ENCODE results near the gene GATA2. TPM values are rescaled to one million over a fixed set of nuclear protein-coding genes. Genes with fewer than 3 reads are reported as not detected.

GATA2 gene
- total RNA-seq, 4 donors from 2014 or later: 5.4 to 16.0 (median 8.1) TPM

DNA sequence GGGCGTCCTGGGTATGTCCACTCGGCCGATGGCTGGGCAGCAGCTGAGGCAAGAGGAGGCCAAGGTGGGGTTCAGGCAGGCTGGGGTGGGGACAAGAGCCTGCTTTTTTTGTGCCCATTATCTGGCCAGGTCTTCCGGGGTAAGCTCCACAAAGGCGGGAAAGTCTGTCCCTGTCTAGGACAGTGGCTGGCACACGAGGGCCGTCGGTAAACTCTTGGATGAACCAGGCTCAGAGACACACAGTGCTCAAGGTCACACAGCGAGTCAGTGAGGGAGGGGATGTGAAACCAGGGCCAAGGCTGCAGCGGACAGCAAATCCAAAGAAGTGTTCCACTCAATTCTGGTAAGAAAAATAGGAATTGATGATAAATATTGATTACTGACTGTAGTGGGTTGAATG is 29.2 kb downstream of the GATA2 start:
- WGBS, 2 donors (ENCODE audit: low coverage in 1 of 2): 74 to 86% methylated on average over 5 to 6 of the region's 10 CpGs
- TF ChIP-seq POLR2A (IDR thresholded peaks at IDR 0.05) (no peak), POLR2AphosphoS5 (IDR thresholded peaks at IDR 0.05) (no peak), EP300 (IDR thresholded peaks at IDR 0.05) (no peak)
- TF ChIP-seq, protein P1, sequence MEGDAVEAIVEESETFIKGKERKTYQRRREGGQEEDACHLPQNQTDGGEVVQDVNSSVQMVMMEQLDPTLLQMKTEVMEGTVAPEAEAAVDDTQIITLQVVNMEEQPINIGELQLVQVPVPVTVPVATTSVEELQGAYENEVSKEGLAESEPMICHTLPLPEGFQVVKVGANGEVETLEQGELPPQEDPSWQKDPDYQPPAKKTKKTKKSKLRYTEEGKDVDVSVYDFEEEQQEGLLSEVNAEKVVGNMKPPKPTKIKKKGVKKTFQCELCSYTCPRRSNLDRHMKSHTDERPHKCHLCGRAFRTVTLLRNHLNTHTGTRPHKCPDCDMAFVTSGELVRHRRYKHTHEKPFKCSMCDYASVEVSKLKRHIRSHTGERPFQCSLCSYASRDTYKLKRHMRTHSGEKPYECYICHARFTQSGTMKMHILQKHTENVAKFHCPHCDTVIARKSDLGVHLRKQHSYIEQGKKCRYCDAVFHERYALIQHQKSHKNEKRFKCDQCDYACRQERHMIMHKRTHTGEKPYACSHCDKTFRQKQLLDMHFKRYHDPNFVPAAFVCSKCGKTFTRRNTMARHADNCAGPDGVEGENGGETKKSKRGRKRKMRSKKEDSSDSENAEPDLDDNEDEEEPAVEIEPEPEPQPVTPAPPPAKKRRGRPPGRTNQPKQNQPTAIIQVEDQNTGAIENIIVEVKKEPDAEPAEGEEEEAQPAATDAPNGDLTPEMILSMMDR (IDR thresholded peaks at IDR 0.05): no peak

DNA sequence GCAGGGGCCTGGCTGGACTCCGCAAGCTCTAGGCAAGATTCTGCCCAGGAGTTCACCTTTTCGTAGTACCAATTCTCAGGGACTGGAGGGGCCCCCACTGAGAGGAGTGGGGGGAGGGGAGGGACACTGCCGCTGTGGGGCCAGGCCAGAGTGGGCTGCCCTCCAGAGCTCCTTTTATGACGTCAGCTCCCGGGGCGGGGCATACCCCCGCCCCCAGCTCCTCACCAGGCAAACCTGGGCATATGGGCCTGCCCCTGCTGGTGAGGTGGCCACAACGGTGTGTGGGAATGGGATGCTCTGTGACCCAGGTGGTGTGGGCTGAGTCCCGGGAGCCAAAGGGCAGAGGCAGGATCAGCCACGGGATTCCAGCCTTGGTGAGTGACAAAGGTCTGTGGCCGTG is 29.6 kb downstream of the GATA2 start:
- peaks cover 36% of the 10 kb centered on the region for H3K27me3 ChIP-seq
- H3K9me3 ChIP-seq: no peaks in the 10 kb centered on the region
- no peaks in the 10 kb centered on the region for H3K4me1 ChIP-seq
- WGBS, 2 donors (ENCODE audit: low coverage in 1 of 2): 58% methylated on average over 2 of the region's 11 CpGs; no CpG with 5 or more reads in 1 of the 2 donors
- H3K36me3 ChIP-seq: no peaks in the 10 kb centered on the region
- no peak for TF ChIP-seq POLR2AphosphoS5 (IDR thresholded peaks at IDR 0.05)
- no peak for TF ChIP-seq EP300 (IDR thresholded peaks at IDR 0.05)
- no peak for TF ChIP-seq POLR2A (IDR thresholded peaks at IDR 0.05)
- no peak overlapping the region for H3K27ac ChIP-seq
- H3K4me3 ChIP-seq: no peak overlapping the region
- ATAC-seq: no peak

More for the DNA sequence above, 29.2 kb downstream of the GATA2 start:
- no peaks in the 10 kb centered on the region for H3K4me1 ChIP-seq
- H3K27me3 ChIP-seq: peaks cover 40% of the 10 kb centered on the region
- no peak overlapping the region for H3K27ac ChIP-seq
- H3K9me3 ChIP-seq: no peaks in the 10 kb centered on the region
- H3K36me3 ChIP-seq: no peaks in the 10 kb centered on the region
- no peak overlapping the region for H3K4me3 ChIP-seq
- ATAC-seq: no peak

DNA sequence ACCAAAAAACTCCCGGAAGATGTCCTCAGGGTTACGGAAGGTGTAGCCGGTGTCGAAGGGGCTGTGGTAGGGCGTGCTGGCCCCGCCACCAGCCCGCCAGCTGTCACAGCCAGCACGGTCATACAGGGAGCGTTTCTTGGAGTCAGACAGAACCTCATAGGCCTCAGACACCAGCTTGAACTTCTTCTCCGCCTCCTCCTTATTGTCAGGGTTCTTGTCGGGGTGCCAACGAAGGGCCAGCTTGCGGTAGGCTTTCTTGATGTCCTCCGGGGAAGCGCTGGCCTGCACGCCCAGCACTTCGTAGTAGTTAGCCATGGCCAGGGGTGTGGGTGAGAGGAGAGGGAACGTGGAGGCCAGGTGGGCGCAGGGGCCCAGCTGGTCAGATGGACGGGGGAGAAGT is 30.1 kb downstream of the GATA2 start:
- no peaks in the 10 kb centered on the region for H3K4me1 ChIP-seq

DNA sequence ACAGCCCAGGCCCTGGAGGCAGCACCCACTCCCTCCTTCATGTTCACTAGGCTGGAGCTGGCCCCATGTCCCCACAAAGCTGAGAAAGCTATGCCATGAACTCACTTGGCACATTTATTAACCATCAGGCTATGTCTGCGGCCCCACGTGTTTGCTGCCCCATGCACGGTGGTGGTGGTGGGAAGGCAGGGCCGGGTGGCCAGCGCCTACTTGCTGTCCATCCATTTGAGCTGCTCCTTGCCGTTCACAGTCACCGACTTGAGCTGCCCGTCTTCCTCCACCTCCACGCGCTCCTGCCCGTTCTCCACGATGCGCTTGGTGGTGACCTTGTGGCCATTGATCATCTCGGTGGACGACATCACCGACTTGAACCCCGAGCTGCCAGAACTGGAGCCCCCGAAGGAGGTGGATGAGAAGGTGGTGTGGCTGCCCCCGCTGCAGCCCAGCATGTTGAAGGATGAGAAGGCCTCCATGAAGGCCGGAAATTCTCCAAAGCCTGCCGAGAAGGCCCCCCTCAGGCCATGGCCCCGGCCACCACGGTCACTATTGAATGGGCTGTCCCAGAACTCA is 30.6 kb downstream of the GATA2 start:
- TF ChIP-seq POLR2A (IDR thresholded peaks at IDR 0.05) (no peak), EP300 (IDR thresholded peaks at IDR 0.05) (no peak), POLR2AphosphoS5 (IDR thresholded peaks at IDR 0.05) (no peak)
- TF ChIP-seq, protein P1 (IDR thresholded peaks at IDR 0.05): no peak
- Histone ChIP-seq H3K27ac (no peak overlapping the region), H3K36me3 (no peaks in the 10 kb centered on the region), H3K4me3 (no peak overlapping the region), H3K27me3 (peaks cover 30% of the 10 kb centered on the region), H3K4me1 (no peaks in the 10 kb centered on the region), H3K9me3 (no peaks in the 10 kb centered on the region)
- no peak for ATAC-seq
- WGBS, 2 donors (ENCODE audit: low coverage in 1 of 2): 60 to 90% methylated on average over 2 to 10 of the region's 23 CpGs

More for the DNA sequence above, 30.1 kb downstream of the GATA2 start:
- 60 to 100% methylated on average over 1 of the region's 20 CpGs for WGBS, 2 donors (ENCODE audit: low coverage in 1 of 2)
- H3K4me3 ChIP-seq: no peak overlapping the region
- no peaks in the 10 kb centered on the region for H3K9me3 ChIP-seq
- no peak overlapping the region for H3K27ac ChIP-seq
- ATAC-seq: no peak
- TF ChIP-seq, protein P1 (IDR thresholded peaks at IDR 0.05): no peak
- TF ChIP-seq POLR2AphosphoS5 (IDR thresholded peaks at IDR 0.05): no peak
- TF ChIP-seq EP300 (IDR thresholded peaks at IDR 0.05): no peak
- H3K27me3 ChIP-seq: peaks cover 32% of the 10 kb centered on the region
- H3K36me3 ChIP-seq: no peaks in the 10 kb centered on the region

DNA sequence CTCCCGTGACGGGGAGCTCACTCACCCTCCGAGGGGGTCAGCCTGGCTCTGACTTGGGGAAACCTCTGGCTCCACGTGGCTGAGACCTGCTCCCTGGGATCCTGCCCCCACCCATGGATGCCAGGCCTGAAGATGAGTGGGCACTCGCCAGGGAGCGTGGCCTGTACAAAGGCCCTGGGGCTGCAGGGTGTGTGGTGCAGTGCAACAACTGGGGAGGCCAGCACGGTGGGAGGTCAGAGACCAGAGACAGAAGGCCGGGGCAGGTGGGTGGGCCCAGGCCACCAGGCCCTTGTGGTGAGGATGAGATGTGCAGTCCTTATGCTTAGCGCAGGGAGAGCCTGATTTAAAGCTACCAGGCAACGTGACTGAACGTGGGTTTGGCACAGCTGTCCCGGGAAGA is 31.3 kb downstream of the GATA2 start:
- Histone ChIP-seq H3K4me1 (no peaks in the 10 kb centered on the region), H3K27me3 (peaks cover 30% of the 10 kb centered on the region), H3K36me3 (no peaks in the 10 kb centered on the region), H3K9me3 (no peaks in the 10 kb centered on the region), H3K4me3 (no peak overlapping the region), H3K27ac (no peak overlapping the region)
- TF ChIP-seq POLR2A (IDR thresholded peaks at IDR 0.05) (no peak), POLR2AphosphoS5 (IDR thresholded peaks at IDR 0.05) (no peak), EP300 (IDR thresholded peaks at IDR 0.05) (no peak)
- TF ChIP-seq, protein P1 (IDR thresholded peaks at IDR 0.05): no peak
- ATAC-seq: no peak
- 71 to 91% methylated on average over 5 to 7 of the region's 12 CpGs for WGBS, 2 donors (ENCODE audit: low coverage in 1 of 2)

All from gastroesophageal sphincter (tissue), 4 donors.